ENCODE measurements around the gene XYLT1.

GRCh38 chr16:17371299-17371698 lies 99.5 kb downstream of the XYLT1 start:
- TF ChIP-seq CTCF (conservative IDR thresholded peaks at IDR 0.05): no peak
- TF ChIP-seq EZH2 (IDR thresholded peaks at IDR 0.05; ENCODE audit: low read depth): no peak

All from PC-9 (cell line).